Measurements from ENCODE around the gene SGSM2. TPM values are rescaled to one million over a fixed set of nuclear protein-coding genes. Genes with fewer than 3 reads are reported as not detected.

Gene SGSM2
- total and polyA plus RNA-seq, 2 of the 13 experiments (the other 11 are each of a cell fraction or from before 2014, with no cell fraction given): 30.4 to 51.3 TPM

DNA sequence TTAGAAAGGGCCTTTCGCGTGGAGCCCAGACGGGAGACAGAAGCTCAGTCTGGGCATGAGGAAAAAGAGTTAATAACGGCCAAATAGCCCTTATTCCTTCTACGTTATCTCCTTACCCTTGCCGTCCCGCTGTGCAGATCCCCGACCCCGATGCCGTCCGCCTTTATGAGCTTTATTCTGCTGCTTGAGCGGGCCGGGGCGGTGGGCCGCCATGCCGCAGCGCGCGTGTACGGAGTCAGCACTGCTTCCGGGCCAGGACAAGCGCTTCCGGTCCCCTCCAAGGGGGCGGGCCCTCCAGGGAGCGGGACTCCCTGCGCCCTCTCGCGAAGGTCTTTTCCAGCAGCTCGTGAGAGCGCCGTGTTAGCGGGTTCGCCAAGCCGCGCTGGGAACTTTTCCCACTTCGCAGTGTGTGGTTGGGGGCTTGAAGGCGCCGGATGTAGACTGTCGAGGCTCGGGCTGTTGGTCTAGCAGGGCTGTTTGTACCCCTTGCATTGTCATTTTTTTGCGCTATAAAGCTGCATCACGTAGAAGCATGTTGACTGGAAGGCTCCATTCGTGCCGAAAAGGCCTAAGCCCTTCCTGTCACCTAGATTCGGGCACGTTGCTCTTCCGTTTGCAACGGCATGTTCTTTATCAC lies 968 bp upstream of the SGSM2 start, which contains the start of gene TSR1 (continued):
- TF ChIP-seq, protein P1, sequence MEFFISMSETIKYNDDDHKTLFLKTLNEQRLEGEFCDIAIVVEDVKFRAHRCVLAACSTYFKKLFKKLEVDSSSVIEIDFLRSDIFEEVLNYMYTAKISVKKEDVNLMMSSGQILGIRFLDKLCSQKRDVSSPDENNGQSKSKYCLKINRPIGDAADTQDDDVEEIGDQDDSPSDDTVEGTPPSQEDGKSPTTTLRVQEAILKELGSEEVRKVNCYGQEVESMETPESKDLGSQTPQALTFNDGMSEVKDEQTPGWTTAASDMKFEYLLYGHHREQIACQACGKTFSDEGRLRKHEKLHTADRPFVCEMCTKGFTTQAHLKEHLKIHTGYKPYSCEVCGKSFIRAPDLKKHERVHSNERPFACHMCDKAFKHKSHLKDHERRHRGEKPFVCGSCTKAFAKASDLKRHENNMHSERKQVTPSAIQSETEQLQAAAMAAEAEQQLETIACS (CRISPR knock-in tag; IDR thresholded peaks at IDR 0.05): peak; percentile 74
- TF ChIP-seq ZNF101 (CRISPR knock-in tag; IDR thresholded peaks at IDR 0.05; ENCODE audit: borderline replicate concordance, low read depth): no peak
- TF ChIP-seq, protein P2, sequence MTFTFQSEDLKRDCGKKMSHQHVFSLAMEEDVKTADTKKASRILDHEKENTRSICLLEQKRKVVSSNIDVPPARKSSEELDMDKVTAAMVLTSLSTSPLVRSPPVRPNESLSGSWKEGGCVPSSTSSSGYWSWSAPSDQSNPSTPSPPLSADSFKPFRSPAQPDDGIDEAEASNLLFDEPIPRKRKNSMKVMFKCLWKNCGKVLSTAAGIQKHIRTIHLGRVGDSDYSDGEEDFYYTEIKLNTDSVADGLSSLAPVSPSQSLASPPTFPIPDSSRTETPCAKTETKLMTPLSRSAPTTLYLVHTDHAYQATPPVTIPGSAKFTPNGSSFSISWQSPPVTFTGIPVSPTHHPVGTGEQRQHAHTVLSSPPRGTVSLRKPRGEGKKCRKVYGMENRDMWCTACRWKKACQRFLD (CRISPR knock-in tag; IDR thresholded peaks at IDR 0.05; ENCODE audit: borderline replicate concordance): 0 out of 2 replicates have a peak, but pooled peaks have one; percentile 41
- peak; percentile 93 for TF ChIP-seq POLR2AphosphoS5 (IDR thresholded peaks at IDR 0.05; ENCODE audit: low read depth, low read length)
- TF ChIP-seq ZNF451 (CRISPR knock-in tag; IDR thresholded peaks at IDR 0.05): no peak; the same call in 1 of the 2 replicates
- TF ChIP-seq PRMT3 (CRISPR knock-in tag; IDR thresholded peaks at IDR 0.05; ENCODE audit: borderline replicate concordance, low read depth): 0 out of 2 replicates have a peak, but pooled peaks have one; percentile 80
- no peak for TF ChIP-seq PHB2 (IDR thresholded peaks at IDR 0.05; ENCODE audit: partially characterized antibody)
- peak; percentile 79; the same call in 1 of the 2 replicates for TF ChIP-seq ZNF441 (CRISPR knock-in tag; IDR thresholded peaks at IDR 0.05; ENCODE audit: borderline replicate concordance)
- TF ChIP-seq ZNF17 (CRISPR knock-in tag; IDR thresholded peaks at IDR 0.05): no peak; the same call in 1 of the 2 replicates
- TF ChIP-seq MIXL1 (CRISPR knock-in tag; IDR thresholded peaks at IDR 0.05): no peak
- TF ChIP-seq ZNF788 (CRISPR knock-in tag; IDR thresholded peaks at IDR 0.05; ENCODE audit: borderline replicate concordance): peak; percentile 54; the same call in 1 of the 2 replicates
- peak; percentile 91 for TF ChIP-seq CHD2 (IDR thresholded peaks at IDR 0.05; ENCODE audit: low read depth, low read length)
- TF ChIP-seq ZNF772 (CRISPR knock-in tag; IDR thresholded peaks at IDR 0.05): peak; percentile 77; the same call in 1 of the 2 replicates
- TF ChIP-seq RBM22 (optimal IDR thresholded peaks at IDR 0.05; ENCODE audit: low read length): no peak
- TF ChIP-seq ZNF790 (CRISPR knock-in tag; IDR thresholded peaks at IDR 0.05; ENCODE audit: borderline replicate concordance): peak; percentile 78; the same call in 1 of the 2 replicates
- TF ChIP-seq ZBTB8A (CRISPR knock-in tag; IDR thresholded peaks at IDR 0.05; ENCODE audit: borderline replicate concordance, low read depth): no peak
- 0 out of 2 replicates have a peak, but pooled peaks have one; percentile 25 for TF ChIP-seq ZNF44 (CRISPR knock-in tag; IDR thresholded peaks at IDR 0.05)
- no peak for TF ChIP-seq ZSCAN12 (CRISPR knock-in tag; IDR thresholded peaks at IDR 0.05)
- TF ChIP-seq NR1H2 (CRISPR knock-in tag; IDR thresholded peaks at IDR 0.05; ENCODE audit: borderline replicate concordance, low read depth): no peak
- TF ChIP-seq KLF9 (CRISPR knock-in tag; IDR thresholded peaks at IDR 0.05; ENCODE audit: low read depth): peak; percentile 93; the same call in 1 of the 2 replicates
- no peak for TF ChIP-seq ZBTB1 (CRISPR knock-in tag; IDR thresholded peaks at IDR 0.05; ENCODE audit: borderline replicate concordance)
- peak; percentile 79; the same call in 1 of the 2 replicates for TF ChIP-seq MIER3 (CRISPR knock-in tag; IDR thresholded peaks at IDR 0.05; ENCODE audit: borderline replicate concordance)
- TF ChIP-seq, protein P3, sequence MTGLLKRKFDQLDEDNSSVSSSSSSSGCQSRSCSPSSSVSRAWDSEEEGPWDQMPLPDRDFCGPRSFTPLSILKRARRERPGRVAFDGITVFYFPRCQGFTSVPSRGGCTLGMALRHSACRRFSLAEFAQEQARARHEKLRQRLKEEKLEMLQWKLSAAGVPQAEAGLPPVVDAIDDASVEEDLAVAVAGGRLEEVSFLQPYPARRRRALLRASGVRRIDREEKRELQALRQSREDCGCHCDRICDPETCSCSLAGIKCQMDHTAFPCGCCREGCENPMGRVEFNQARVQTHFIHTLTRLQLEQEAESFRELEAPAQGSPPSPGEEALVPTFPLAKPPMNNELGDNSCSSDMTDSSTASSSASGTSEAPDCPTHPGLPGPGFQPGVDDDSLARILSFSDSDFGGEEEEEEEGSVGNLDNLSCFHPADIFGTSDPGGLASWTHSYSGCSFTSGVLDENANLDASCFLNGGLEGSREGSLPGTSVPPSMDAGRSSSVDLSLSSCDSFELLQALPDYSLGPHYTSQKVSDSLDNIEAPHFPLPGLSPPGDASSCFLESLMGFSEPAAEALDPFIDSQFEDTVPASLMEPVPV (CRISPR knock-in tag; IDR thresholded peaks at IDR 0.05): peak; percentile 44; the same call in 1 of the 2 replicates
- no peak for TF ChIP-seq MBD4 (IDR thresholded peaks at IDR 0.05; ENCODE audit: borderline replicate concordance, low read length)
- peak; percentile 23 for TF ChIP-seq SKI (IDR thresholded peaks at IDR 0.05; ENCODE audit: partially characterized antibody)
- peak; percentile 78; the same call in 1 of the 2 replicates for TF ChIP-seq ZNF564 (CRISPR knock-in tag; IDR thresholded peaks at IDR 0.05)
- TF ChIP-seq, protein P4, sequence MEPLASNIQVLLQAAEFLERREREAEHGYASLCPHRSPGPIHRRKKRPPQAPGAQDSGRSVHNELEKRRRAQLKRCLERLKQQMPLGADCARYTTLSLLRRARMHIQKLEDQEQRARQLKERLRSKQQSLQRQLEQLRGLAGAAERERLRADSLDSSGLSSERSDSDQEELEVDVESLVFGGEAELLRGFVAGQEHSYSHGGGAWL (CRISPR knock-in tag; IDR thresholded peaks at IDR 0.05): peak; percentile 43; the same call in 1 of the 2 replicates

Measured in HepG2 (cell line).